Activated CD8-positive, alpha-beta memory T cell treated with anti-CD3 and anti-CD28 coated beads, Interleukin-2, amount 50 U/mL, for 48 hours (primary cell): ENCODE data around the gene MSH3.
A peak's percentile ranks its signal among the peaks of the same experiment; 100 is the strongest.
"Not testable (repeated sequence)": the region's sequence is repeated elsewhere in the genome, so short reads cannot be mapped to it uniquely, and the experiment has no call there.

ENCODE experiments used
- DNase-seq: peaks from one replicate; pipeline ENCODE4 v3.0.0-alpha.2; 2020

Gene MSH3

GRCh38 chr5:80659106-80659505 lies 4.7 kb downstream of the MSH3 start:
- DNase-seq = no peak

DNA sequence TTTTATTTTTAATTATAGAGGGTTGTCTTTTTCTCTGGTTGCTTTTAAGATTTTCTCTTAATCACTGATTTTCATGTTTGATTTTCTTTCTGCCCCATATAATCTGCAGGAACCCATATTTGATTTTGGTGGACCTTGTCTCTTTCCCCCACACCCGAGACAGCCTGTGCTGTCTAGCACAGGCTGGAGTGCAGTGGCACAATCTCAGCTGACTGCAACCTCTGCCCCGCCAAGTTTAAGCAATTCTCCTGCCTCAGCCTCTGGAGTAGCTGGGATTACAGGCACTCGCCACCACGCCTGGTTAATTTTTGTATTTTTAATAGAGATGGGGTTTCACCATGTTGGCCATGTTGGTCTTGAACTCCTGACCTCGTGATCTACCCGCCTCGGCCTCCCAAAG lies 6.2 kb downstream of the MSH3 start:
- not testable (repeated sequence) for DNase-seq

GRCh38 chr5:80662108-80662507 lies 7.7 kb downstream of the MSH3 start:
- no peak for DNase-seq

DNA sequence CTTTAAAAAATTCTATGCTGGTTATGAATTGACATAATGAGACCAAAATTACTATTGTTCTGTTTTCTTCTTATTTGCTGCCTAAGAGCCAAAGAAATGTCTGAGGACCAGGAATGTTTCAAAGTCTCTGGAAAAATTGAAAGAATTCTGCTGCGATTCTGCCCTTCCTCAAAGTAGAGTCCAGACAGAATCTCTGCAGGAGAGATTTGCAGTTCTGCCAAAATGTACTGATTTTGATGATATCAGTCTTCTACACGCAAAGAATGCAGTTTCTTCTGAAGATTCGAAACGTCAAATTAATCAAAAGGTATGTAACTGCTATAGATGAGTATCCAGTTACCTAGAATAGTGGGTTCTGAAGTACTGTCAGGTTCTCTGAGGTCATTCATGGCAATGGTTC lies 10.6 kb downstream of the MSH3 start:
- no peak for DNase-seq

DNA sequence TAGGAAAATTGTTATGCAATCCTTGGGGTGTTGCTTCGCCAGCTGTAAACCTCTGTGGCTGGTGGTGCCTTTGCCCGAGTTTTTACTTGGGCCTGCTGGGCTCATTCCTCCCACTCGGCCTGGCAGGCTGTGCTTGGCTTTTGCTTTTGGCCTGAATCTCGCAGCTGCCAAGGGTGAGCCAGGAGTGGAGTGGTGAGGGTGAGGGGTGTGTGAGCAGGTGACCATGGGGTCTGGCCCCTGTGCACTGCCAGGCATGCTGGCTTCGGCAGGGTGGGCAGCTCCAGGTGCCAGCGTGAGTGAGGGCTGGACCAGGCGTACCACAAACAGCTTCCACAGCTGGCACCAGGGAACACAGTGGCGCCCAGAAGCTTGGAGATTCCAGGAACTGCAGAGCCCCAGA lies 12.9 kb downstream of the MSH3 start:
- DNase-seq = no peak

- no peak for DNase-seq
Observed at GRCh38 chr5:80668016-80668969, 13.8 kb downstream of the MSH3 start.

DNA sequence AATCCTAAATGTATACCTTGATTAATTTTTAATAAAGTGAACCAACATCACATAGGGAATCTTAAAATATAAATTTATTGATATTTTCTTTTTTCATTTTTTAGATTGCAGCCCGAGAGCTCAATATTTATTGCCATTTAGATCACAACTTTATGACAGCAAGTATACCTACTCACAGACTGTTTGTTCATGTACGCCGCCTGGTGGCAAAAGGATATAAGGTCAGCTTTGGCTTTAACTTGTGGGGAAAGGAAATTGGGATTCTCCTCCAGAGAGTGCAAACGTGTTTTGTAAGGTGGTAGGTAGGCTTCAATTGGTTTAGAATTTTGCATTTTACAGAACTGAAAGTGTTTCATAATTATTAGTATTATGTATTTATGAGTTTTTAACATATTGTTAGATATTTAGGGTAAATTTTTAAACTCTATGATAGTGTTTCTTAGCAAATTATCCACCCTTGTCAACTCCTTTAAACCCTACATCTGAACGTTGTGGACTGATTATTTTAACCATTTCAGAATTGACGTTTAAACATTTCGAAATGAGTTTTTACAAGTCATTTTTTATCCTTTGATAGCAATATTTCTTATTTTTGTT lies 17.8 kb downstream of the MSH3 start:
- DNase-seq = peak; percentile 69

DNA sequence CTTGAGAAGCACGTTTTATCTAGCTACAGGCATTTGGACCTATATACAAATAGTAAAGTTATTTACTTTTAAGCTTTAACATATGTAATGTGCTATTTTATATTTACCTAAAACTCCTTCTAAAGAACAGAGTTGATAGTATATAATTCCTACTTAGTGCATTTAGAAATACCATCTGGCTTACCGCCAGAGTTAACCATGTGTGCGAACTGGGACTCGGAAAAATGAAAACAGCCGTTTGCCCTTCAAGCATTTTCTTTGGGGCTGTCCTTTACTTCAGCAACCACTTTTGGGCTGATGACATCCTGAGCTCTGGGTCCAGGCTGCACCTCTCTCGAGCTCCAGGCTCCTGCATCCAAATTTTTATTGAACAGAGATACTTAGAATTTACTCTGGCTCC lies 22.3 kb downstream of the MSH3 start:
- DNase-seq = no peak

DNA sequence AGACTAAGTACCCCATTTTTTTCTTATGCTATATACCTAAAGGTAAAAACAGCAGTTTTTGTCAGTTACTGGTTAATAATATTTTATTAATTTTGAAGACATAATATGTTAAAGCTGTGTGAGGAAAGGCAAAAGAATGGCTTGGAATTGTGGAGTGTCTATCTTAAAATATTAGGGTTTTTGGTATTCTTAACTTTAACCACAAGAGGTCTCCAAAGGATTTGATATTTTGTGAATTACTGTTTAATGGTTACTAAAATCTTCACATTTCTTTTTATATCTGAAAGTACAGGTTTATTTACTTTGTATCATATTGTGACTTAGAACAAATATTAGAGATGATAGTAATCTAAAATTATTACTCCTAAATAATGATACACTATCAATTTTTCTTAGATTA lies 32.3 kb downstream of the MSH3 start:
- no peak for DNase-seq

- no peak for DNase-seq
Observed at GRCh38 chr5:80688648-80689420, 34.4 kb downstream of the MSH3 start.

- no peak for DNase-seq
Observed at GRCh38 chr5:80689627-80690026, 35.2 kb downstream of the MSH3 start.

GRCh38 chr5:80695666-80696065 lies 41.2 kb downstream of the MSH3 start:
- no peak for DNase-seq

DNA sequence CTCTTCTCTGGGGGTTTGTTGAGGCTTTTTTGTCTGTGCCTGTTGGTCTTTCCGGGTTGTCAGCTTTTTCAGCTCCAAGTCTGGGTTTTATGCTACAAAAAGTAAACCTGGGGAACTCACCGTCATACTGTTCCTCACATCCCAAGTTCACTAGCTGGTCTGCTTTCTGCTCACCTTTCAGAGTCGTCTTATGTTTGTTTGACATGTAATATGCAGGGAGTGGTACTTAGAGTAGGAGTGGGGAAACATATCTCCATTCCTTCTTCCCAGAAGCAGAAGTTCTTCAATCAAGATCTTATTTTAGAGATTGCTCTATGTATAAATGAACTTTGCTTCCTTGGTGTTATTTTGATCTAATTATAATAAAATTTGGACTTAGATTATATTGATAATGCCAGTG lies 42.0 kb downstream of the MSH3 start:
- no peak for DNase-seq

DNA sequence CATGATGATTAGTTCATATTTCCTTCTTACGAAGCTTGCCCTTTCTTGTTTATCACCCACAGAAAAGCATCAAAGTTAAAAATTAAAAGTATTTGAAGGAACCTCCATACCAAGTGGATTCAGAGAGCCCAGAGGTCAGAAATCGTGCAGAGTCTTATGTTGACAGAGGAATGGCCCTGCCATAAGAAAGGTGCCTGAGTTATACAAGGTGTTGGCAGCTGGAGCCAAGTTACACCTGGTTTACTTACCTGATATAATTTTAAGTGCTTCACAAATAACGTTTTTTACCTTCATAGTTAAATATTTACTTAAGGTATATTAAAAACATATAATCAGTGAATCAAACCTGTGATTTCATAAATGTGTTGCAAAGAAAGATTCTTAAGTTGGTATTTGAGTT lies 42.6 kb downstream of the MSH3 start:
- no peak for DNase-seq

GRCh38 chr5:80698369-80698768 lies 43.9 kb downstream of the MSH3 start:
- no peak for DNase-seq

DNA sequence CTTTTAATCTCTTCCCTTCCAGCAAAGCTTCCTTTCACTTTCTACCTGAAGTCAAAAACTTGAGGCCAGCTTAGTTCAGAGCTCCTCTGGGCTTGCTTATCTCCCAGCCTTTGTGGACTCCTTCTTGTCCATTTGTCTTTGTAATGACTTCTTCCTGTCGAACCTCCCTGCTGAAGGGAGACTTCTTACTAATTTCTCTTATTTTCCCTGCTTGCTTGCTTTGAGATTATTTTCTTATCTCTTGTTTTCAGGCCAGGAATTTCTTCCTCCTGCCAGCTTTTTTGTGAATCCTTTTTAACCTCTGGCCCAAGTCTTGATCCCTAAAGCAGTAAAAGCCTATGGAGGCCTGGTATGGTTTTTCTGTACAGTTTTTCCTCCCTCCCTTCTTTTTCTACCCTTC lies 47.1 kb downstream of the MSH3 start:
- DNase-seq = no peak

GRCh38 chr5:80703291-80703690 lies 48.8 kb downstream of the MSH3 start:
- DNase-seq = no peak

DNA sequence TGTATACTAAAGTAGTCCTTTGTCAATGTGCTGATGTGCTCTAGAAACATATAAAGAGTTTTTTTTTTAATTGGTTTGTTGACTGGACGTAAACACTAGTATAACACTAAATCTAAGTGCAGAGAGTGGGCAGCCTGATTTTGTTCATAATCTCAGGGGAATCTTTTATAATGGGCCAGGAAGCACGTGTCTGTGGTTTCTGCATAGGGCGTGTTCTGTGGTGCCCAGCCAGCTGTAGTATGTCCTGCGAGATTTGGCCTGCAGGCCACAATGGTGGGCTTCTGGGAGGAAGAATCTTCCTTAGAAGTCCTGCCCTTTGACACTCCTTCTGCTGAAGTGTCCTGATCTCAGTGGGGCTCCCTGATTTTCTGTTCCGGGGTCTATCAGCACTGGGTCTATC lies 49.3 kb downstream of the MSH3 start:
- no peak for DNase-seq

DNA sequence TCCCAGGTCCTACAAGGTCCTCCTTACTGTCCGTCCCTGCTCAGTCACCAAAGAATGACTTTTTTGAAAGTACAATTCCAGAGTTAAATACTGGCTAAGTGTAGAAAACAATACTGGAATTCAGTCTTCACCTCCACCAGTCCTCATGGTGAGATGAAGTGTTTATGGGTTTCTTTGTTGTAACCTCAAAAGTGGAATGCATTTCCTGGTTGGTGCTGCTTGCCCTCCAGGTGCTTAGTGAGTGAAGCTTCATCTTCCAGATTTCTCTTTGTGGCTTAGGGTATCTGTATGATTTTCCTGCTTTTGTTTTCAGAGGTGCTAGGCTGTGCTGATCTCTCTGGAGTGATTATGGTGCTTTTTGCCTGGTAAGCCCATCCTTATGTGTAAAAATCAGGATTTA lies 49.8 kb downstream of the MSH3 start:
- DNase-seq = no peak

GRCh38 chr5:80705216-80705769 lies 50.8 kb downstream of the MSH3 start:
- no peak for DNase-seq

GRCh38 chr5:80705801-80706200 lies 51.3 kb downstream of the MSH3 start:
- DNase-seq = no peak

GRCh38 chr5:80706835-80707447 lies 52.5 kb downstream of the MSH3 start:
- DNase-seq = no peak

GRCh38 chr5:80707645-80708044 lies 53.2 kb downstream of the MSH3 start:
- DNase-seq = no peak
